Dendritic cell treated with granulocyte-macrophage colony-stimulating factor and Interleukin-4, amounts not matched to agents 40 ng/mL and 50 ng/mL, for 4 days (primary cell): Measurements from ENCODE around the gene TOR1AIP1.

Experiments used
- H3K27ac Mint-ChIP-seq: one replicate; pipeline ENCODE4 v1.8.0; 2022; ENCODE audit warnings: mild to moderate bottlenecking, mixed read lengths
- H3K27me3 Mint-ChIP-seq: one replicate; pipeline ENCODE4 v1.8.0; 2022; ENCODE audit warnings: mild to moderate bottlenecking, mixed read lengths
- H3K36me3 Mint-ChIP-seq: one replicate; pipeline ENCODE4 v1.8.0; 2022; ENCODE audit warnings: low read depth, mixed read lengths
- H3K4me1 Mint-ChIP-seq: one replicate; pipeline ENCODE4 v1.8.0; 2022; ENCODE audit warnings: low read depth, mixed read lengths
- H3K4me3 Mint-ChIP-seq: one replicate; pipeline ENCODE4 v1.8.0; 2022; ENCODE audit warnings: mild to moderate bottlenecking, moderate library complexity, mixed read lengths
- H3K9me3 Mint-ChIP-seq: one replicate; pipeline ENCODE4 v1.8.0; 2022; ENCODE audit warnings: mixed read lengths
- intact Hi-C: fragments of 100-400 bp; cut with micrococcal nuclease; formaldehyde crosslinking; loops from one replicate; pipeline ENCODE4 v1.15.0; 2022

TOR1AIP1 gene

DNA sequence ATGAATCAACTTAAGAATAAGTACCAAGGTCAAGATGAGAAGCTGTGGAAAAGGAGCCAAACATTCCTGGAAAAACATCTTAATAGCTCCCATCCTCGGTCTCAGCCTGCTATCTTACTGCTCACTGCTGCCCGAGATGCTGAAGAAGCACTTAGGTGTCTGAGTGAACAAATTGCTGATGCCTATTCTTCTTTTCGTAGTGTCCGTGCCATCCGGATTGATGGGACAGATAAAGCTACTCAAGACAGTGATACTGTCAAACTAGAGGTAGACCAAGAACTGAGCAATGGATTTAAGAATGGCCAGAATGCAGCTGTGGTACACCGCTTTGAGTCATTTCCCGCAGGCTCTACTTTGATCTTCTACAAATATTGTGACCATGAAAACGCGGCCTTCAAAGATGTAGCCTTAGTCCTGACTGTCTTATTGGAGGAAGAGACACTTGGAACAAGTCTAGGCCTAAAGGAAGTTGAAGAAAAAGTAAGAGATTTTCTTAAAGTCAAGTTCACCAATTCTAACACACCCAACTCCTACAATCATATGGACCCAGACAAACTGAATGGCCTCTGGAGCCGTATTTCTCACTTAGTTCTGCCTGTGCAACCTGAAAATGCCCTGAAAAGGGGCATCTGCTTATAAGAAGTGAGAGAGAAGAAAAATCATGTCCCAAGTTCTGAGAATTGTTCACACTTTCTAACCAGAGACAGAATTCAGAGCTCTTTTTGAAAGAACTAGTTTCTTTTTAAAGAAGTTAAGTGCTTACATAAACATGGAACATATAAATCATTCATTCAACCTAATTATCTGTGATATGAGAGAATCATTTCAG, 35.7 kb downstream of the TOR1AIP1 start:
- no peak overlapping the region for H3K27ac Mint-ChIP-seq
- peaks cover 67% of the 10 kb centered on the region for H3K36me3 Mint-ChIP-seq
- H3K4me3 Mint-ChIP-seq, result no peak overlapping the region
- peaks cover 6% of the 10 kb centered on the region for H3K4me1 Mint-ChIP-seq
- H3K9me3 Mint-ChIP-seq, result no peaks in the 10 kb centered on the region
- no peaks in the 10 kb centered on the region for H3K27me3 Mint-ChIP-seq
- intact Hi-C loops, result loop anchor here (10.0 kb wide), 1 partner anchor 167 kb away; no protein-coding TSS in a partner anchor

DNA sequence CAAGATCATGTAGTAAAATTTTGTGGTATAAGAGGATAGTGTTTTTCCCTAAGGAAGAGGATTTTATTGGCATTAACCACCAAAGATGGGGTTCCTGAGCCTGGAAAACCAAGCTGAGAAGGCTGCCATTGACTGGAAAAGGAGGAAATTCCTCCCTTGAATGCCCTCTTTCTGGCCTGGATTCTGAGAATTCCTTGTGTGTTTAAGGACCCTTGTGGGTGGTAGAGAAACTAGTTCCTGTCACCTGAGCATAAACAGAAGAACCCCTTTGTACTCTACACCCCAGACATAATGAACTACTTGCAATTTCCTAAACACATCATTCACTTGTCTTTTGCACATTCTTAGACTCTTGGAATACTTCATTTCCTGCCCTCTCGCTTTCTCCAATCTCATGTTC, 39.4 kb downstream of the TOR1AIP1 start:
- H3K27me3 Mint-ChIP-seq, result no peaks in the 10 kb centered on the region
- peaks cover 10% of the 10 kb centered on the region for H3K4me1 Mint-ChIP-seq
- no peaks in the 10 kb centered on the region for H3K9me3 Mint-ChIP-seq
- intact Hi-C loops, result no loop called here
- H3K36me3 Mint-ChIP-seq, result peaks cover 49% of the 10 kb centered on the region
- no peak overlapping the region for H3K4me3 Mint-ChIP-seq
- H3K27ac Mint-ChIP-seq, result no peak overlapping the region

- Mint-ChIP-seq H3K4me1 (peaks cover 10% of the 10 kb centered on the region), H3K4me3 (no peak overlapping the region), H3K36me3 (peaks cover 42% of the 10 kb centered on the region), H3K27ac (no peak overlapping the region), H3K27me3 (no peaks in the 10 kb centered on the region), H3K9me3 (no peaks in the 10 kb centered on the region)
- intact Hi-C loops, result no loop called here
These were observed 40.1 kb downstream of the TOR1AIP1 start for GRCh38 chr1:179921981-179922872.

DNA sequence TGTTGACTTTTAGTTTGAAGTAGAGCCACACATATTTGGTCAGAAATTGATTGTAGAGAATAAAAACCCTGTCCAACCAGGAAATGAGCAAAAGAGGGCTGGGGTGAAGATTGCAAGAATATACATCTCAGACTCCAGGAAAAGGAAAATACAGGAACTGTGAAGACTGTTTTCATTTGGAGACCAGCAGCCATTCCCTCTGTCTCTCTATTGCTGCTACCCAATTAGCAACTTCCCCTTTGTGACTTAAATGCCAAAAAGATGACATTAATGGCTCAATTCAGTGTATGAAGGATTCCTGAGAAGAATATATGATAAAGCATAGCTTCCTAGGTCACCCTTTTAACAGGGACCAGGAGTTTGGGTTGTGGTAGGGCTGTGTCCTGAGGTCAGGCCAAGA, 40.9 kb downstream of the TOR1AIP1 start:
- H3K27ac Mint-ChIP-seq, result no peak overlapping the region
- H3K4me1 Mint-ChIP-seq, result peaks cover 10% of the 10 kb centered on the region
- H3K36me3 Mint-ChIP-seq, result peaks cover 34% of the 10 kb centered on the region
- intact Hi-C loops, result no loop called here
- no peak overlapping the region for H3K4me3 Mint-ChIP-seq
- no peaks in the 10 kb centered on the region for H3K27me3 Mint-ChIP-seq
- H3K9me3 Mint-ChIP-seq, result no peaks in the 10 kb centered on the region

- Mint-ChIP-seq H3K4me3 (no peak overlapping the region), H3K27me3 (no peaks in the 10 kb centered on the region), H3K36me3 (peaks cover 21% of the 10 kb centered on the region), H3K4me1 (peaks cover 10% of the 10 kb centered on the region), H3K27ac (no peak overlapping the region), H3K9me3 (no peaks in the 10 kb centered on the region)
- intact Hi-C loops, result no loop called here
These were observed 42.2 kb downstream of the TOR1AIP1 start for GRCh38 chr1:179924268-179924667.

DNA sequence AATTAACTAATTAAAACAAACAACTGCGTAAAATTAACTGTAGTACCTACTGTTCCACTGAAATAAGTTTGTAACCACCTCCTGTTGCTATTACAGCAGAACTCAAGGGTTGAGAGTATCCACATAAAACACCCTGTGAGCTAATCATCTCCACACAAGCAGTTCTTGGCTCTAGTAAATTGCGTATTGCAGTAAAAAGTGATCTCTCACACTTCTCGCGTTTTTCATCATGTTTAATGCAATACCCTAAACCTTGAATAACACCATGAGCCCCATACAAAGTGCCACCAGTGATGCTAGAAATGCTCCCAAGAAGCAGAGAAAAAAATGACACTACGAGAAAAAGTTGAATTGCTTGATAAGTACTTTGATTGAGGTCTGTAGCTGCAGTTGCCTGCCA, 43.2 kb downstream of the TOR1AIP1 start:
- Mint-ChIP-seq H3K4me3 (no peak overlapping the region), H3K27me3 (no peaks in the 10 kb centered on the region), H3K4me1 (peaks cover 10% of the 10 kb centered on the region), H3K9me3 (no peaks in the 10 kb centered on the region), H3K27ac (no peak overlapping the region), H3K36me3 (peaks cover 14% of the 10 kb centered on the region)
- intact Hi-C loops, result no loop called here

GRCh38 chr1:179925922-179926849, 44.1 kb downstream of the TOR1AIP1 start:
- Mint-ChIP-seq H3K27ac (no peak overlapping the region), H3K4me3 (no peak overlapping the region), H3K36me3 (peaks cover 10% of the 10 kb centered on the region), H3K27me3 (no peaks in the 10 kb centered on the region), H3K9me3 (no peaks in the 10 kb centered on the region), H3K4me1 (peaks cover 10% of the 10 kb centered on the region)
- intact Hi-C loops, result no loop called here

- Mint-ChIP-seq H3K27me3 (no peaks in the 10 kb centered on the region), H3K4me1 (peaks cover 10% of the 10 kb centered on the region), H3K9me3 (no peaks in the 10 kb centered on the region), H3K4me3 (no peak overlapping the region), H3K27ac (no peak overlapping the region), H3K36me3 (peaks cover 3% of the 10 kb centered on the region)
- intact Hi-C loops, result no loop called here
These were observed 44.7 kb downstream of the TOR1AIP1 start for GRCh38 chr1:179926850-179927205.

- Mint-ChIP-seq H3K4me3 (no peak overlapping the region), H3K27ac (no peak overlapping the region), H3K9me3 (no peaks in the 10 kb centered on the region), H3K27me3 (no peaks in the 10 kb centered on the region), H3K36me3 (no peaks in the 10 kb centered on the region), H3K4me1 (no peaks in the 10 kb centered on the region)
- intact Hi-C loops, result no loop called here
These were observed 48.1 kb downstream of the TOR1AIP1 start for GRCh38 chr1:179929955-179930798.

DNA sequence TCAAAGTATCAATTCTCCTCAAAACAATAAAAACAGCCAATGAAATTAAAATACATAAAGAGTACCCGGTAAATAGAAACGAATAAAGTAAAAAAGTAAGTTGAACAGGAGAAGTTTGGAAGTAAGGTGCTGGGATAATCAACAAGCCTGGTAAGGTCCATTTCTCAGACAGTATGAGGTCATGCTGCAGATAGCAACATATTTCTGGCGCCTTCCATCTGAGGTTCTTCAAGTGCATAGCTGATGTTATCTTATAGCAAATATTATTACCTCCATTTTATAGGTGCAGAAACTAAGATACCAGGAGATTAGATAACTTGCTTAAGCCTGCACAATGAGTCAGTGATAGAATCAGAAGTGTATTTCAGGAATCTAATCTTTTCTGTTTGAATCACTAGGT, 48.8 kb downstream of the TOR1AIP1 start:
- H3K27ac Mint-ChIP-seq, result no peak overlapping the region
- no peaks in the 10 kb centered on the region for H3K9me3 Mint-ChIP-seq
- no peaks in the 10 kb centered on the region for H3K4me1 Mint-ChIP-seq
- intact Hi-C loops, result no loop called here
- H3K4me3 Mint-ChIP-seq, result no peak overlapping the region
- no peaks in the 10 kb centered on the region for H3K36me3 Mint-ChIP-seq
- H3K27me3 Mint-ChIP-seq, result no peaks in the 10 kb centered on the region

DNA sequence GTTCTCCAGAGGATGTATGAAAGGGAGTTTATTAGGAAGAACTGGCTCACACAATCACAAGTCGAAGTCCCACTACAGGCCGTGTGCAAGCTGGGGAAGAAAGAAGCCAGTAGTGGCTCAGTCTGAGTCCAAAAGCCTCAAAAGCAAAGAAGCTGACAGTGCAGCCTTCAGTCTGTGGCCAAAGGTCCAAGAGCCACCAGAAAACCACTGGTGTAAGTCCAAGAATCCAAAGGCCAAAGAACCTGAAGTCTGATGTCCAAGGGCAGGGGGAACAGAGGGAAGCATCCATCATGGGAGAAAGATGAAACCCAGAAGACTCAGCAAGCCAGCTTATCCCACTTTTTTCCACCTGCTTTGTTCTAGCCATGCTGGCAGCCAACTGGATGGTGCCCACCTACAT, 51.1 kb downstream of the TOR1AIP1 start:
- no peaks in the 10 kb centered on the region for H3K9me3 Mint-ChIP-seq
- intact Hi-C loops, result no loop called here
- H3K27me3 Mint-ChIP-seq, result no peaks in the 10 kb centered on the region
- H3K27ac Mint-ChIP-seq, result no peak overlapping the region
- H3K4me1 Mint-ChIP-seq, result no peaks in the 10 kb centered on the region
- no peaks in the 10 kb centered on the region for H3K36me3 Mint-ChIP-seq
- no peak overlapping the region for H3K4me3 Mint-ChIP-seq

GRCh38 chr1:179935909-179936496, 53.9 kb downstream of the TOR1AIP1 start:
- Mint-ChIP-seq H3K27me3 (no peaks in the 10 kb centered on the region), H3K27ac (no peak overlapping the region), H3K36me3 (no peaks in the 10 kb centered on the region), H3K9me3 (no peaks in the 10 kb centered on the region), H3K4me1 (no peaks in the 10 kb centered on the region), H3K4me3 (no peak overlapping the region)
- intact Hi-C loops, result no loop called here
